Thymus (tissue), 11 donors: ENCODE results near the gene RGPD4. TPM values are rescaled to one million over a fixed set of nuclear protein-coding genes. Genes with fewer than 3 reads are reported as not detected.
A peak's percentile ranks its signal among the peaks of the same experiment; 100 is the strongest.
"Not testable (repeated sequence)": the region's sequence is repeated elsewhere in the genome, so short reads cannot be mapped to it uniquely, and the experiment has no call there.

ENCODE experiments used
- DNase-seq, 9 donors: peaks; one replicate each; pipeline ENCODE4 v3.0.0-alpha.2; 2013; ENCODE audit warnings: low spot score in 9 of 9, low read depth in 6 of 9, missing footprints in 1 of 9
- H3K27ac ChIP-seq, 2 donors: one replicate each; pipeline ENCODE4 v1.5.1; 2013; ENCODE audit warnings: control low read depth in 1 of 2, low read depth in 1 of 2, low read length in 1 of 2, mild to moderate bottlenecking in 1 of 2, moderate library complexity in 1 of 2
- H3K27me3 ChIP-seq, 2 donors: one replicate each; pipeline ENCODE4 v1.5.1; 2013; ENCODE audit warnings: low read length in 1 of 2; ENCODE audit not compliant: control insufficient read depth in 2 of 2, insufficient read depth in 1 of 2
- H3K36me3 ChIP-seq, 2 donors: one replicate each; pipeline ENCODE4 v1.5.1; 2013; ENCODE audit warnings: low read length in 1 of 2, mild to moderate bottlenecking in 1 of 2, moderate library complexity in 1 of 2; ENCODE audit not compliant: control insufficient read depth in 2 of 2, insufficient read depth in 2 of 2
- H3K4me1 ChIP-seq, 2 donors: one replicate each; pipeline ENCODE4 v1.5.1; 2013; ENCODE audit warnings: low read length in 2 of 2; ENCODE audit not compliant: control insufficient read depth in 2 of 2, insufficient read depth in 2 of 2
- H3K4me3 ChIP-seq, 2 donors: one replicate each; pipeline ENCODE4 v1.5.1; 2013; ENCODE audit warnings: low read length in 2 of 2, control low read depth in 1 of 2, mild to moderate bottlenecking in 1 of 2
- H3K9me3 ChIP-seq, 2 donors: one replicate each; pipeline ENCODE4 v1.5.1; 2013; ENCODE audit warnings: low read length in 1 of 2, mild to moderate bottlenecking in 1 of 2; ENCODE audit not compliant: control insufficient read depth in 2 of 2, insufficient read depth in 1 of 2
- WGBS: extraction: QIAGEN DNeasy Blood & Tissue Kit; methylation state at CpG from one replicate; pipeline ENCODE4 v1.1.7; 2013; 5-methylcytosine and 5-hydroxymethylcytosine counted together
- polyA plus RNA-seq: library from polyadenylated mRNA; stranded (reverse); fragments of 200-250 nt; gene quantifications from one replicate; pipeline ENCODE4 v1.2.3, GENCODE V29; 2013
- total RNA-seq: library from RNA; stranded (reverse); fragments of 120-200 nt; gene quantifications from one replicate; pipeline ENCODE4 v1.2.4, GENCODE V29; 2013
- donor health status: healthy.

RGPD4 gene
- total and polyA plus RNA-seq, 2 donors, result 0.05 to 0.19 TPM

GRCh38 chr2:107833152-107833551 lies 6.5 kb downstream of the RGPD4 start:
- DNase-seq, H3K27me3 ChIP-seq, H3K9me3 ChIP-seq, H3K4me1 ChIP-seq, H3K27ac ChIP-seq, H3K4me3 ChIP-seq, H3K36me3 ChIP-seq: not testable (repeated sequence)
- 95% methylated on average over 2 of the region's 2 CpGs for WGBS

- not testable (repeated sequence) for H3K4me1 ChIP-seq, H3K36me3 ChIP-seq, H3K4me3 ChIP-seq, H3K9me3 ChIP-seq, H3K27me3 ChIP-seq, H3K27ac ChIP-seq, DNase-seq
- WGBS, result 19% methylated on average over 11 of the region's 11 CpGs
Measured at GRCh38 chr2:107833618-107834017, 6.9 kb downstream of the RGPD4 start.

GRCh38 chr2:107916121-107916520 lies 89.4 kb downstream of the RGPD4 start:
- not testable (repeated sequence) for H3K4me1 ChIP-seq, H3K27me3 ChIP-seq, H3K27ac ChIP-seq, H3K36me3 ChIP-seq, DNase-seq, H3K4me3 ChIP-seq, H3K9me3 ChIP-seq
- WGBS, result 100% methylated on average over 1 of the region's 2 CpGs

- H3K27me3 ChIP-seq, H3K27ac ChIP-seq, H3K4me3 ChIP-seq, H3K36me3 ChIP-seq, DNase-seq, H3K4me1 ChIP-seq, H3K9me3 ChIP-seq: not testable (repeated sequence)
- WGBS, result 96% methylated on average over 1 of the region's 1 CpG
Measured at GRCh38 chr2:107916696-107917370, 90.1 kb downstream of the RGPD4 start.

GRCh38 chr2:107927034-107927534 lies 100.4 kb downstream of the RGPD4 start:
- H3K36me3 ChIP-seq, result no peaks in the 10 kb centered on the region
- no peaks in the 10 kb centered on the region for H3K4me1 ChIP-seq
- H3K9me3 ChIP-seq, result no peaks in the 10 kb centered on the region
- H3K27me3 ChIP-seq, result no peaks in the 10 kb centered on the region
- no peak overlapping the region for H3K4me3 ChIP-seq
- no peak overlapping the region for H3K27ac ChIP-seq
- WGBS, result 87% methylated on average over 3 of the region's 3 CpGs
- no peak for DNase-seq

- H3K4me3 ChIP-seq, result no peak overlapping the region
- H3K4me1 ChIP-seq, result no peaks in the 10 kb centered on the region
- 96% methylated on average over 3 of the region's 3 CpGs for WGBS
- H3K27me3 ChIP-seq, result no peaks in the 10 kb centered on the region
- H3K9me3 ChIP-seq, result no peaks in the 10 kb centered on the region
- no peak overlapping the region for H3K27ac ChIP-seq
- H3K36me3 ChIP-seq, result no peaks in the 10 kb centered on the region
- DNase-seq, result no peak
Measured at GRCh38 chr2:107931412-107931811, 104.7 kb downstream of the RGPD4 start.

GRCh38 chr2:107932488-107932887 lies 105.8 kb downstream of the RGPD4 start:
- Histone ChIP-seq H3K9me3 (no peaks in the 10 kb centered on the region), H3K27ac (no peak overlapping the region), H3K36me3 (no peaks in the 10 kb centered on the region), H3K4me3 (no peak overlapping the region), H3K27me3 (no peaks in the 10 kb centered on the region), H3K4me1 (no peaks in the 10 kb centered on the region)
- WGBS, result 89% methylated on average over 2 of the region's 2 CpGs
- no peak for DNase-seq

GRCh38 chr2:107932979-107933378 lies 106.3 kb downstream of the RGPD4 start:
- 76% methylated on average over 3 of the region's 3 CpGs for WGBS
- H3K36me3 ChIP-seq, result no peaks in the 10 kb centered on the region

GRCh38 chr2:107936433-107937359 lies 110.0 kb downstream of the RGPD4 start:
- WGBS, result 52% methylated on average over 5 of the region's 5 CpGs
- Histone ChIP-seq H3K36me3 (no peaks in the 10 kb centered on the region), H3K4me1 (no peaks in the 10 kb centered on the region), H3K4me3 (no peak overlapping the region), H3K27ac (no peak overlapping the region), H3K27me3 (no peaks in the 10 kb centered on the region), H3K9me3 (no peaks in the 10 kb centered on the region)
- DNase-seq, result peak in 3 of 9 donors; percentile 2 to 17 (median 8)

More at GRCh38 chr2:107932979-107933378, 106.3 kb downstream of the RGPD4 start:
- H3K4me3 ChIP-seq, result no peak overlapping the region
- no peaks in the 10 kb centered on the region for H3K9me3 ChIP-seq
- H3K4me1 ChIP-seq, result no peaks in the 10 kb centered on the region
- no peak overlapping the region for H3K27ac ChIP-seq
- no peaks in the 10 kb centered on the region for H3K27me3 ChIP-seq
- no peak for DNase-seq
